HEK293 (cell line): ENCODE results near the gene GGA1.

Experiments used
- CTCF ChIA-PET: fragments of 350-600 bp; formaldehyde crosslinking; extraction: SDS; loops from one replicate; lab custom pipeline; 2021; ENCODE audit warnings: antibody characterized with exemption; lab: Yijun Ruan, JAX
- POLR2A ChIA-PET: fragments of 300-600 bp; formaldehyde crosslinking; extraction: SDS; loops from one replicate; lab custom pipeline; 2020; ENCODE audit warnings: antibody characterized with exemption, inconsistent platforms; lab: Yijun Ruan, JAX
- H3K27ac ChIP-seq: fragments of 200-500 bp; sonication (Bioruptor generic); 2 replicates; pipeline ENCODE4 v1.5.1; 2014; ENCODE audit warnings: low read depth, low read length, control low read depth, inconsistent platforms; ENCODE audit errors: extremely low read depth
- H3K36me3 ChIP-seq, 2 experiments: fragments of 200-500 bp in 1 of 2; sonication (Bioruptor generic) in 1 of 2; 1 replicate in 1 of 2; 2 replicates in 1 of 2; pipeline ENCODE4 v1.5.1; 2014 to 2017; ENCODE audit warnings: inconsistent platforms in 2 of 2, low read length in 2 of 2; ENCODE audit not compliant: control insufficient read depth in 2 of 2, insufficient read depth in 1 of 2
- H3K4me1 ChIP-seq: fragments of 200-500 bp; sonication (Bioruptor generic); 2 replicates; pipeline ENCODE4 v1.5.1; 2014; ENCODE audit warnings: mild to moderate bottlenecking, low read length, inconsistent platforms; ENCODE audit not compliant: control insufficient read depth, insufficient read depth
- H3K4me3 ChIP-seq: 2 replicates; pipeline ENCODE4 v1.5.1; 2011; ENCODE audit warnings: low read depth, mild to moderate bottlenecking, control low read depth, low read length, moderate library complexity
- H3K9me3 ChIP-seq: fragments of 200-500 bp; sonication (Bioruptor generic); 2 replicates; pipeline ENCODE4 v1.5.1; 2014; ENCODE audit warnings: low read depth, low read length, inconsistent platforms; ENCODE audit not compliant: control insufficient read depth, insufficient read depth
- BCL11A ChIP-seq: fragments of 450-650 bp; formaldehyde crosslinking; IDR thresholded peaks from 2 replicates; pipeline ENCODE4 v1.5.1; 2016; ENCODE audit warnings: low read depth, missing biosample characterization, missing genetic modification characterization
- GLIS2 ChIP-seq: fragments of 450-650 bp; formaldehyde crosslinking; IDR thresholded peaks from 2 replicates; pipeline ENCODE4 v1.5.1; 2016; ENCODE audit warnings: missing biosample characterization, missing genetic modification characterization
- KLF1 ChIP-seq: fragments of 450-650 bp; formaldehyde crosslinking; IDR thresholded peaks from 2 replicates; pipeline ENCODE4 v1.5.1; 2016; ENCODE audit warnings: missing biosample characterization, missing genetic modification characterization
- KLF9 ChIP-seq: fragments of 450-650 bp; formaldehyde crosslinking; IDR thresholded peaks from 2 replicates; pipeline ENCODE4 v1.5.1; 2016; ENCODE audit warnings: missing biosample characterization, missing genetic modification characterization, low read depth
- MZF1 ChIP-seq: fragments of 450-650 bp; formaldehyde crosslinking; IDR thresholded peaks from 2 replicates; pipeline ENCODE4 v1.5.1; 2017; ENCODE audit warnings: missing biosample characterization, missing genetic modification characterization, borderline replicate concordance
- SALL2 ChIP-seq: fragments of 450-650 bp; formaldehyde crosslinking; IDR thresholded peaks from 2 replicates; pipeline ENCODE4 v1.5.0; 2017; ENCODE audit warnings: missing biosample characterization, mild to moderate bottlenecking, missing genetic modification characterization, borderline replicate concordance
- SCRT1 ChIP-seq: fragments of 450-650 bp; formaldehyde crosslinking; IDR thresholded peaks from 2 replicates; pipeline ENCODE4 v1.5.1; 2016; ENCODE audit warnings: missing biosample characterization, missing genetic modification characterization, borderline replicate concordance
- SP2 ChIP-seq: fragments of 450-650 bp; formaldehyde crosslinking; IDR thresholded peaks from 2 replicates; pipeline ENCODE4 v1.5.1; 2016; ENCODE audit warnings: missing biosample characterization, missing genetic modification characterization
- YY1 ChIP-seq: fragments of 450-650 bp; formaldehyde crosslinking; IDR thresholded peaks from 2 replicates; pipeline ENCODE4 v1.5.1; 2018; ENCODE audit warnings: missing biosample characterization, missing genetic modification characterization
- YY2 ChIP-seq: fragments of 450-650 bp; formaldehyde crosslinking; IDR thresholded peaks from 2 replicates; pipeline ENCODE4 v1.5.1; 2016; ENCODE audit warnings: missing biosample characterization, missing genetic modification characterization
- ZBTB20 ChIP-seq: fragments of 450-650 bp; formaldehyde crosslinking; IDR thresholded peaks from 2 replicates; pipeline ENCODE4 v1.5.1; 2016; ENCODE audit warnings: missing biosample characterization, missing genetic modification characterization
- ZFP69B ChIP-seq: fragments of 450-650 bp; formaldehyde crosslinking; IDR thresholded peaks from 2 replicates; pipeline ENCODE4 v1.5.1; 2016; ENCODE audit warnings: missing biosample characterization, missing genetic modification characterization
- ZNF214 ChIP-seq: fragments of 450-650 bp; formaldehyde crosslinking; IDR thresholded peaks from 2 replicates; pipeline ENCODE4 v1.5.1; 2017; ENCODE audit warnings: missing biosample characterization, mild to moderate bottlenecking, missing genetic modification characterization, borderline replicate concordance
- ZNF335 ChIP-seq: fragments of 450-650 bp; formaldehyde crosslinking; conservative IDR thresholded peaks from 2 replicates; pipeline ENCODE4 v1.5.1; 2016; ENCODE audit warnings: missing biosample characterization, missing genetic modification characterization
- ZNF473 ChIP-seq: fragments of 450-650 bp; formaldehyde crosslinking; IDR thresholded peaks from 2 replicates; pipeline ENCODE4 v1.5.1; 2017; ENCODE audit warnings: missing biosample characterization, missing genetic modification characterization
- ZNF510 ChIP-seq: fragments of 450-650 bp; formaldehyde crosslinking; IDR thresholded peaks from 2 replicates; pipeline ENCODE4 v1.5.1; 2018; ENCODE audit warnings: mild to moderate bottlenecking, missing genetic modification characterization, missing biosample characterization; ENCODE audit not compliant: insufficient replicate concordance
- ZNF571 ChIP-seq: fragments of 450-650 bp; formaldehyde crosslinking; IDR thresholded peaks from 2 replicates; pipeline ENCODE4 v1.5.0; 2017; ENCODE audit warnings: missing biosample characterization, missing genetic modification characterization
- ZNF621 ChIP-seq: fragments of 450-650 bp; formaldehyde crosslinking; IDR thresholded peaks from 2 replicates; pipeline ENCODE4 v1.5.1; 2017; ENCODE audit warnings: missing biosample characterization, missing genetic modification characterization
- ZNF624 ChIP-seq: fragments of 450-650 bp; formaldehyde crosslinking; IDR thresholded peaks from 2 replicates; pipeline ENCODE4 v1.5.1; 2017; ENCODE audit warnings: missing biosample characterization, missing genetic modification characterization
- ZNF692 ChIP-seq: fragments of 450-650 bp; formaldehyde crosslinking; IDR thresholded peaks from 2 replicates; pipeline ENCODE4 v1.5.1; 2016; ENCODE audit warnings: missing biosample characterization, missing genetic modification characterization
- TF ChIP-seq, protein P1 (sequence below): fragments of 450-650 bp; formaldehyde crosslinking; IDR thresholded peaks from 2 replicates; pipeline ENCODE4 v1.5.1; 2016; ENCODE audit warnings: missing biosample characterization, missing genetic modification characterization, low read depth
- TF ChIP-seq, protein P2 (sequence below): fragments of 450-650 bp; formaldehyde crosslinking; IDR thresholded peaks from 2 replicates; pipeline ENCODE4 v1.5.1; 2016; ENCODE audit warnings: missing biosample characterization, missing genetic modification characterization
- TF ChIP-seq, protein P3 (sequence below): fragments of 450-650 bp; formaldehyde crosslinking; IDR thresholded peaks from 2 replicates; pipeline ENCODE4 v1.5.1; 2016; ENCODE audit warnings: missing biosample characterization, missing genetic modification characterization
- TF ChIP-seq, protein P4 (sequence below): IDR thresholded peaks from 2 replicates; pipeline ENCODE4 v1.6.1; 2011; ENCODE audit warnings: mild to moderate bottlenecking, low read depth, low read length, borderline replicate concordance

GGA1 gene

DNA sequence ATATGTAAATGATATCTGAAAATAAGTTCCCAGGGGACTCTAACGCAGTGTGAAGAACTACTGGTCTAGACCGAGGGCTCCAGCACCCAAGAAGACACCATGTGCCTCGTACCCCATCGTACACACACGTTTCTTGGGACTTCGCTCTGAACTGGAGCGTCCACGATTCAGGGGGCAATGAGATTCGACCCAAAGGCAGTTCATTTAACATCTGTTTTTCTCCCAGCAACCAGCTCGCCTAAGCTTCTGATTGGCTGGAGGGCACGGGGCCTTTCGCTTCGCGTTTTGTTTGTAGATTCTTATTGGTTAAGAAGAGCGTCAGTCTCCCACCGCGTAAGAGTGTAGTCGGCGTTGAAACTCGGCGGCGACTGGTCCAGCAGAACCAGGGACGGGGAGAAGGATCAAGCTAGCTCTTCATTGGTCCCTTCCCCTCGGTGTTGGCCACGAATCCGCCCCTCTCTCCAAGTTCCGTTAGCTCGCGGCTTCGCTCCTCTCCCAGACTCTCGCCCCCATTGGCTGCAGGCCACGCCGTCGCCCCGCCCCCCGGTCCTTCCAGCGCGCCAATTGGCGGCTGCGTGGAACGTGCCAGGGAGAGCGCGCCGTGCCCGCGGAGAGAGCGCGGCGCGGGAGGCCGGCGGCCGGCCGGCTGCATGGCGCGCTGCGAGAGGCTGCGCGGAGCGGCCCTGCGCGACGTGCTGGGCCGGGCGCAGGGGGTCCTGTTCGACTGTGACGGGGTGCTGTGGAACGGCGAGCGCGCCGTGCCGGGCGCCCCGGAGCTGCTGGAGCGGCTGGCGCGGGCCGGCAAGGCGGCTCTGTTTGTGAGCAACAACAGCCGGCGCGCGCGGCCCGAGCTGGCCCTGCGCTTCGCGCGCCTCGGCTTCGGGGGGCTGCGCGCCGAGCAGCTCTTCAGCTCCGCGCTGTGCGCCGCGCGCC, 49.8 kb downstream of the GGA1 start, which contains the start of gene PDXP (continued):
- TF ChIP-seq, protein P1, sequence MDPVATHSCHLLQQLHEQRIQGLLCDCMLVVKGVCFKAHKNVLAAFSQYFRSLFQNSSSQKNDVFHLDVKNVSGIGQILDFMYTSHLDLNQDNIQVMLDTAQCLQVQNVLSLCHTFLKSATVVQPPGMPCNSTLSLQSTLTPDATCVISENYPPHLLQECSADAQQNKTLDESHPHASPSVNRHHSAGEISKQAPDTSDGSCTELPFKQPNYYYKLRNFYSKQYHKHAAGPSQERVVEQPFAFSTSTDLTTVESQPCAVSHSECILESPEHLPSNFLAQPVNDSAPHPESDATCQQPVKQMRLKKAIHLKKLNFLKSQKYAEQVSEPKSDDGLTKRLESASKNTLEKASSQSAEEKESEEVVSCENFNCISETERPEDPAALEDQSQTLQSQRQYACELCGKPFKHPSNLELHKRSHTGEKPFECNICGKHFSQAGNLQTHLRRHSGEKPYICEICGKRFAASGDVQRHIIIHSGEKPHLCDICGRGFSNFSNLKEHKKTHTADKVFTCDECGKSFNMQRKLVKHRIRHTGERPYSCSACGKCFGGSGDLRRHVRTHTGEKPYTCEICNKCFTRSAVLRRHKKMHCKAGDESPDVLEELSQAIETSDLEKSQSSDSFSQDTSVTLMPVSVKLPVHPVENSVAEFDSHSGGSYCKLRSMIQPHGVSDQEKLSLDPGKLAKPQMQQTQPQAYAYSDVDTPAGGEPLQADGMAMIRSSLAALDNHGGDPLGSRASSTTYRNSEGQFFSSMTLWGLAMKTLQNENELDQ, result no peak
- no peak for TF ChIP-seq ZNF571 (tag by site-specific recombination)
- no peak for TF ChIP-seq ZNF692 (tag by site-specific recombination)
- no peak for TF ChIP-seq ZBTB20
- TF ChIP-seq ZNF621, result no peak
- no peak for TF ChIP-seq YY2 (tag by site-specific recombination)
- TF ChIP-seq SALL2 (tag by site-specific recombination), result no peak
- no peak for TF ChIP-seq ZNF510 (tag by site-specific recombination)
- no peak for TF ChIP-seq BCL11A (tag by site-specific recombination)
- TF ChIP-seq, protein P2, sequence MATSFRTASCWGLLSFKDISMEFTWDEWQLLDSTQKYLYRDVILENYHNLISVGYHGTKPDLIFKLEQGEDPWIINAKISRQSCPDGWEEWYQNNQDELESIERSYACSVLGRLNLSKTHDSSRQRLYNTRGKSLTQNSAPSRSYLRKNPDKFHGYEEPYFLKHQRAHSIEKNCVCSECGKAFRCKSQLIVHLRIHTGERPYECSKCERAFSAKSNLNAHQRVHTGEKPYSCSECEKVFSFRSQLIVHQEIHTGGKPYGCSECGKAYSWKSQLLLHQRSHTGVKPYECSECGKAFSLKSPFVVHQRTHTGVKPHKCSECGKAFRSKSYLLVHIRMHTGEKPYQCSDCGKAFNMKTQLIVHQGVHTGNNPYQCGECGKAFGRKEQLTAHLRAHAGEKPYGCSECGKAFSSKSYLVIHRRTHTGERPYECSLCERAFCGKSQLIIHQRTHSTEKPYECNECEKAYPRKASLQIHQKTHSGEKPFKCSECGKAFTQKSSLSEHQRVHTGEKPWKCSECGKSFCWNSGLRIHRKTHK (tag by site-specific recombination), result no peak
- TF ChIP-seq GLIS2 (tag by site-specific recombination), result peak; percentile 68
- TF ChIP-seq SP2 (tag by site-specific recombination), result peak; percentile 100
- TF ChIP-seq YY1 (tag by site-specific recombination), result no peak
- TF ChIP-seq ZFP69B (tag by site-specific recombination), result no peak
- no peak for TF ChIP-seq MZF1
- TF ChIP-seq ZNF473 (tag by site-specific recombination), result no peak
- TF ChIP-seq ZNF624, result no peak
- TF ChIP-seq ZNF335, result peak; percentile 84
- TF ChIP-seq, all 188 proteins: peak for 16

GRCh38 chr22:37659066-37659896, 50.6 kb downstream of the GGA1 start:
- ChIA-PET POLR2A (interaction anchor here (1.0 to 6.5 kb wide), 11 partner anchors 10 to 190 kb away, joined by 3 to 85 read pairs (median 18); partner anchors contain the start of genes ANKRD54, EIF3L, GGA1 and LGALS1), CTCF (interaction anchor here (0.5 to 7.0 kb wide), 13 partner anchors 11 to 1208 kb away, joined by 3 to 138 read pairs (median 5); partner anchors contain the start of gene GGA1)
- Histone ChIP-seq H3K36me3 (peaks cover 3 to 9% of the 10 kb centered on the region in 2 experiments; a peak in 2 of 3 replicates), H3K27ac (peak overlapping the region; percentile 90; the same call in 1 of the 2 replicates), H3K4me3 (peak overlapping the region; percentile 85), H3K4me1 (peaks cover 12% of the 10 kb centered on the region), H3K9me3 (no peaks in the 10 kb centered on the region)
- peak; percentile 51; the same call in 1 of the 2 replicates for TF ChIP-seq KLF1 (tag by site-specific recombination)
- TF ChIP-seq, protein P2 (tag by site-specific recombination), result no peak
- TF ChIP-seq, protein P3, sequence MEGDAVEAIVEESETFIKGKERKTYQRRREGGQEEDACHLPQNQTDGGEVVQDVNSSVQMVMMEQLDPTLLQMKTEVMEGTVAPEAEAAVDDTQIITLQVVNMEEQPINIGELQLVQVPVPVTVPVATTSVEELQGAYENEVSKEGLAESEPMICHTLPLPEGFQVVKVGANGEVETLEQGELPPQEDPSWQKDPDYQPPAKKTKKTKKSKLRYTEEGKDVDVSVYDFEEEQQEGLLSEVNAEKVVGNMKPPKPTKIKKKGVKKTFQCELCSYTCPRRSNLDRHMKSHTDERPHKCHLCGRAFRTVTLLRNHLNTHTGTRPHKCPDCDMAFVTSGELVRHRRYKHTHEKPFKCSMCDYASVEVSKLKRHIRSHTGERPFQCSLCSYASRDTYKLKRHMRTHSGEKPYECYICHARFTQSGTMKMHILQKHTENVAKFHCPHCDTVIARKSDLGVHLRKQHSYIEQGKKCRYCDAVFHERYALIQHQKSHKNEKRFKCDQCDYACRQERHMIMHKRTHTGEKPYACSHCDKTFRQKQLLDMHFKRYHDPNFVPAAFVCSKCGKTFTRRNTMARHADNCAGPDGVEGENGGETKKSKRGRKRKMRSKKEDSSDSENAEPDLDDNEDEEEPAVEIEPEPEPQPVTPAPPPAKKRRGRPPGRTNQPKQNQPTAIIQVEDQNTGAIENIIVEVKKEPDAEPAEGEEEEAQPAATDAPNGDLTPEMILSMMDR (tag by site-specific recombination), result 0 out of 2 replicates have a peak, but pooled peaks have one; percentile 17
- TF ChIP-seq ZNF214, result no peak
- TF ChIP-seq, protein P4, sequence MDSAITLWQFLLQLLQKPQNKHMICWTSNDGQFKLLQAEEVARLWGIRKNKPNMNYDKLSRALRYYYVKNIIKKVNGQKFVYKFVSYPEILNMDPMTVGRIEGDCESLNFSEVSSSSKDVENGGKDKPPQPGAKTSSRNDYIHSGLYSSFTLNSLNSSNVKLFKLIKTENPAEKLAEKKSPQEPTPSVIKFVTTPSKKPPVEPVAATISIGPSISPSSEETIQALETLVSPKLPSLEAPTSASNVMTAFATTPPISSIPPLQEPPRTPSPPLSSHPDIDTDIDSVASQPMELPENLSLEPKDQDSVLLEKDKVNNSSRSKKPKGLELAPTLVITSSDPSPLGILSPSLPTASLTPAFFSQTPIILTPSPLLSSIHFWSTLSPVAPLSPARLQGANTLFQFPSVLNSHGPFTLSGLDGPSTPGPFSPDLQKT, result no peak
- no peak for TF ChIP-seq SCRT1
- peak; percentile 39; the same call in 1 of the 2 replicates for TF ChIP-seq YY2 (tag by site-specific recombination)
- TF ChIP-seq KLF9 (tag by site-specific recombination), result peak; percentile 48; the same call in 1 of the 2 replicates
- peak; percentile 86 for TF ChIP-seq GLIS2 (tag by site-specific recombination)
